B cell (primary cell): ENCODE data around the gene KRT80. TPM values are rescaled to one million over a fixed set of nuclear protein-coding genes. Genes with fewer than 3 reads are reported as not detected.

Experiments
- ATAC-seq: fragments of 200-7000 bp; cut with Tn5 transposase; one replicate; pipeline ENCODE4 v1.10.0; 2021; ENCODE audit warnings: low read depth, mild to moderate bottlenecking, moderate number of reproducible peaks, moderate library complexity
- CTCF ChIA-PET: fragments of 350-600 bp; sonication (Branson Sonifier 250); formaldehyde crosslinking; loops from one replicate; lab custom pipeline; 2021; ENCODE audit warnings: antibody characterized with exemption, inconsistent platforms; lab: Charles Lee
- POLR2A ChIA-PET: fragments of 350-600 bp; sonication (Branson Sonifier 250); formaldehyde crosslinking; loops from one replicate; lab custom pipeline; 2021; ENCODE audit warnings: antibody characterized with exemption; lab: Charles Lee
- DNase-seq: peaks from one replicate; pipeline ENCODE4 v3.0.0; 2013
- H2AFZ ChIP-seq: 2 replicates; pipeline ENCODE4 v1.6.1; 2012; ENCODE audit warnings: mild to moderate bottlenecking, low read depth, low read length; ENCODE audit not compliant: insufficient read depth, poor library complexity, severe bottlenecking
- H3K27ac ChIP-seq, 2 donors: 1 replicate in 1 of 2; 2 replicates in 1 of 2; pipeline ENCODE4 v1.5.1; 2012 to 2013; ENCODE audit warnings: low read length in 2 of 2, mild to moderate bottlenecking in 2 of 2, moderate library complexity in 1 of 2
- H3K27me3 ChIP-seq, 4 experiments: fragments of 200-600 bp in 1 of 4; sonication (generic) in 1 of 4; replicated peaks in 1 of 4; 1 replicate in 2 of 4; 2 replicates in 2 of 4; pipeline versions ENCODE4 v1.6.1 to v1.7.0; 2013 to 2016; ENCODE audit warnings: low read length in 3 of 4, mild to moderate bottlenecking in 2 of 4, mixed read lengths in 1 of 4, moderate library complexity in 1 of 4; ENCODE audit not compliant: insufficient read depth in 4 of 4, control insufficient read depth in 3 of 4; ENCODE audit errors: control extremely low read depth in 1 of 4
- H3K36me3 ChIP-seq, 2 experiments: replicated peaks in 1 of 2; 1 replicate in 1 of 2; 2 replicates in 1 of 2; pipeline versions ENCODE4 v1.6.1 to v1.7.1; 2013; ENCODE audit warnings: low read length in 1 of 2; ENCODE audit not compliant: insufficient read depth in 2 of 2, control insufficient read depth in 1 of 2; ENCODE audit errors: control extremely low read depth in 1 of 2, extremely low read depth in 1 of 2
- H3K4me1 ChIP-seq, 2 donors: fragments of 200-600 bp in 1 of 2; sonication (generic) in 1 of 2; 1 replicate in 1 of 2; 2 replicates in 1 of 2; pipeline versions ENCODE4 v1.5.1 to v1.6.1; 2013 to 2017; ENCODE audit warnings: low read length in 2 of 2; ENCODE audit not compliant: control insufficient read depth in 2 of 2, insufficient read depth in 2 of 2
- H3K4me2 ChIP-seq: replicated peaks from 2 replicates; pipeline ENCODE3; 2012; ENCODE audit warnings: mild to moderate bottlenecking, low read depth, low read length; ENCODE audit not compliant: poor library complexity, severe bottlenecking
- H3K4me3 ChIP-seq, 5 experiments: fragments of 200-600 bp in 1 of 5; sonication (generic) in 1 of 5; 1 replicate in 3 of 5; 2 replicates in 2 of 5; pipeline versions ENCODE4 v1.5.1 to v1.7.0; 2011 to 2016; ENCODE audit warnings: low read length in 4 of 5, mild to moderate bottlenecking in 4 of 5, low read depth in 2 of 5, control low read depth in 1 of 5, moderate library complexity in 1 of 5; ENCODE audit not compliant: insufficient read depth in 1 of 5; ENCODE audit errors: control extremely low read depth in 1 of 5, extremely low read depth in 1 of 5
- H3K79me2 ChIP-seq: fragments of 200-600 bp; sonication (generic); one replicate; pipeline ENCODE4 v1.6.0; 2016; ENCODE audit warnings: low read length; ENCODE audit not compliant: control insufficient read depth, insufficient read depth
- H3K9ac ChIP-seq: fragments of 200-600 bp; sonication (generic); 2 replicates; pipeline ENCODE4 v1.6.1; 2017; ENCODE audit warnings: mild to moderate bottlenecking, low read length, moderate library complexity
- H3K9me3 ChIP-seq, 3 donors: one replicate each; pipeline versions ENCODE4 v1.6.1 to v1.7.1; 2013; ENCODE audit warnings: low read length in 2 of 3; ENCODE audit not compliant: control insufficient read depth in 2 of 3, insufficient read depth in 1 of 3; ENCODE audit errors: control extremely low read depth in 1 of 3
- H4K20me1 ChIP-seq: 2 replicates; pipeline ENCODE4 v1.6.0; 2012; ENCODE audit warnings: mild to moderate bottlenecking, low read length; ENCODE audit not compliant: insufficient read depth, control insufficient read depth, poor library complexity, severe bottlenecking
- H3K27ac Mint-ChIP-seq: one replicate; pipeline ENCODE4 v1.8.0; 2021; ENCODE audit warnings: mixed read lengths
- H3K27me3 Mint-ChIP-seq: one replicate; pipeline ENCODE4 v1.8.0; 2021; ENCODE audit warnings: mixed read lengths
- H3K4me1 Mint-ChIP-seq: one replicate; pipeline ENCODE4 v1.8.0; 2021; ENCODE audit warnings: mixed read lengths
- H3K4me3 Mint-ChIP-seq: one replicate; pipeline ENCODE4 v1.8.0; 2021; ENCODE audit warnings: mixed read lengths
- H3K9me3 Mint-ChIP-seq: one replicate; pipeline ENCODE4 v1.8.0; 2022; ENCODE audit warnings: mixed read lengths; ENCODE audit not compliant: insufficient read depth
- CTCF ChIP-seq: fragments of 200-600 bp; IDR thresholded peaks from one replicate; pipeline ENCODE4 v1.8.0; 2022; ENCODE audit warnings: antibody characterized with exemption, mild to moderate bottlenecking
- EZH2 ChIP-seq: IDR thresholded peaks from 2 replicates; pipeline ENCODE4 v1.6.1; 2012; ENCODE audit warnings: borderline replicate concordance, low read depth, mild to moderate bottlenecking, moderate library complexity, low read length; ENCODE audit not compliant: insufficient read depth, poor library complexity, severe bottlenecking
- WGBS: methylation state at CpG from one replicate; pipeline ENCODE4 v1.1.5; 2013; ENCODE audit warnings: missing lambda C conversion rate; ENCODE audit not compliant: insufficient coverage; 5-methylcytosine and 5-hydroxymethylcytosine counted together
- intact Hi-C: fragments of 100-400 bp; cut with micrococcal nuclease; formaldehyde crosslinking; loops from one replicate; pipeline ENCODE4 v1.10.0; 2022
- polyA plus RNA-seq: library from polyadenylated mRNA; depleted of rRNA; stranded (reverse); fragments of >200 nt; gene quantifications from 2 replicates; pipeline ENCODE4 v1.2.3, GENCODE V29; 2012
- total RNA-seq, 2 donors: library from RNA; stranded (reverse); fragments of 120-200 nt in 1 of 2; gene quantifications; 1 replicate in 1 of 2; 2 replicates in 1 of 2; pipeline versions ENCODE4 v1.2.3 to v1.2.4, GENCODE V29; 2013 to 2022

Gene KRT80
- total and polyA plus RNA-seq, 2 donors (not counting 1 experiment from before 2014, with no cell fraction given), result not detected

GRCh38 chr12:52189376-52190174 lies 2.2 kb downstream of the KRT80 start:
- H3K27me3 Mint-ChIP-seq, result peaks cover 17% of the 10 kb centered on the region
- Histone ChIP-seq H3K4me2 (no peak overlapping the region), H3K9ac (no peak overlapping the region), H3K9me3 (no peaks in the 10 kb centered on the region), H3K79me2 (no peaks in the 10 kb centered on the region), H3K4me3 (no peak overlapping the region), H3K27ac (no peak overlapping the region), H3K4me1 (no peaks in the 10 kb centered on the region), H2AFZ (no peak overlapping the region), H4K20me1 (no peaks in the 10 kb centered on the region), H3K36me3 (no peaks in the 10 kb centered on the region), H3K27me3 (no peaks in the 10 kb centered on the region)
- H3K4me3 Mint-ChIP-seq, result no peak overlapping the region
- H3K9me3 Mint-ChIP-seq, result no peaks in the 10 kb centered on the region
- intact Hi-C loops, result no loop called here
- CTCF ChIA-PET, result no interaction called here
- no peak for DNase-seq
- H3K4me1 Mint-ChIP-seq, result no peaks in the 10 kb centered on the region
- TF ChIP-seq CTCF (no peak), EZH2 (no peak)
- no peak for ATAC-seq
- H3K27ac Mint-ChIP-seq, result no peak overlapping the region
- 60% methylated on average over 1 of the region's 3 CpGs for WGBS
- POLR2A ChIA-PET, result no interaction called here

GRCh38 chr12:52188658-52189057 lies 3.2 kb downstream of the KRT80 start:
- Mint-ChIP-seq H3K4me3 (no peak overlapping the region), H3K27ac (no peak overlapping the region), H3K9me3 (no peaks in the 10 kb centered on the region), H3K27me3 (peaks cover 13% of the 10 kb centered on the region), H3K4me1 (no peaks in the 10 kb centered on the region)
- no peaks in the 10 kb centered on the region for H3K36me3 ChIP-seq
- no peak overlapping the region for H3K27ac ChIP-seq
- DNase-seq, result no peak
- no peak overlapping the region for H3K4me3 ChIP-seq
- no peaks in the 10 kb centered on the region for H3K27me3 ChIP-seq
- H3K4me1 ChIP-seq, result no peaks in the 10 kb centered on the region
- no peaks in the 10 kb centered on the region for H3K79me2 ChIP-seq
- H3K4me2 ChIP-seq, result no peak overlapping the region
- TF ChIP-seq CTCF, result no peak
- no peak for TF ChIP-seq EZH2
- intact Hi-C loops, result no loop called here
- WGBS, result 98% methylated on average over 7 of the region's 7 CpGs
- H3K9me3 ChIP-seq, result no peaks in the 10 kb centered on the region
- H2AFZ ChIP-seq, result no peak overlapping the region
- no peak overlapping the region for H3K9ac ChIP-seq
- no peaks in the 10 kb centered on the region for H4K20me1 ChIP-seq
- ATAC-seq, result no peak
- CTCF ChIA-PET, result no interaction called here
- POLR2A ChIA-PET, result no interaction called here
